Measurements from ENCODE around the gene LHPP. TPM values are rescaled to one million over a fixed set of nuclear protein-coding genes. Genes with fewer than 3 reads are reported as not detected.

LHPP gene
- total RNA-seq, 1 donor from 2014 or later = 15.3 TPM

DNA sequence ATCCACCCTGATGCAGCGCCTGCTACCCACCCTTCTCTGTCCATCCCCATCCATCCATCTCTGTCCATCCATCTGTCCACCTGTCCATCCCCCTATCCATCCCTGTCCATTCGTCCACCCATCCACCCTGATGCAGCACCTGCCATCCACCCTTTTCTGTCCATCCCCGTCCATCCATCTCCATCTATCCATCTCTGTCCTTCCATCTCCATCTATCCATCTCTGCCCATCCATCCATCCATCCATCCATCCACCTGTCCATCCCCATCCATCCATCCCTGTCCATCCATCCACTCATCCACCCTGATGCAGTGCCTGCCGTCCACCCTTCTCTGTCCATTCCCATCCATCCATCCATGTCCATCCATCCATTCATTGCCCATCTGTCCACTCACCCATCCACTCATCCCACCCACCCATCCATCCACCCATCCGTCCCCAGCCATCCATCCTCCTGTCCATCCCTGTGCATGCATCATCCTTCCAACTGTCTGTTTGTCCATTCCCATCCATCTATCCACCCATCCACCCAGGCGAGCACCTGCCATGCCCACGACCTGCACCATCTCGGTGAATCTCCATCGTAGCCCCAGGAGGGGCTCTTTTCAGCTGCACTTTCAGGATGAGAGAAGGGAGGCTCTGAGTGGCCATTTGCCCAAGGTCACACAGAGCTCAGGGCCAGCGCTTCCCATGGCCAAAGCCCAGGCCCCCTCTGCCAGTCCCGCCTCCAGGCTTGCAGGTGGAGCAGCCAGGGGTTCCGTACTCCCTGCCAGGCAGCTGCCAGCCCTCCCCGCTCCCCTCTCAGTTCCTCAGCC, 137.4 kb downstream of the LHPP start:
- H3K27ac Mint-ChIP-seq (ENCODE audit: unreplicated experiment) = no peak overlapping the region
- TF ChIP-seq, protein P1, sequence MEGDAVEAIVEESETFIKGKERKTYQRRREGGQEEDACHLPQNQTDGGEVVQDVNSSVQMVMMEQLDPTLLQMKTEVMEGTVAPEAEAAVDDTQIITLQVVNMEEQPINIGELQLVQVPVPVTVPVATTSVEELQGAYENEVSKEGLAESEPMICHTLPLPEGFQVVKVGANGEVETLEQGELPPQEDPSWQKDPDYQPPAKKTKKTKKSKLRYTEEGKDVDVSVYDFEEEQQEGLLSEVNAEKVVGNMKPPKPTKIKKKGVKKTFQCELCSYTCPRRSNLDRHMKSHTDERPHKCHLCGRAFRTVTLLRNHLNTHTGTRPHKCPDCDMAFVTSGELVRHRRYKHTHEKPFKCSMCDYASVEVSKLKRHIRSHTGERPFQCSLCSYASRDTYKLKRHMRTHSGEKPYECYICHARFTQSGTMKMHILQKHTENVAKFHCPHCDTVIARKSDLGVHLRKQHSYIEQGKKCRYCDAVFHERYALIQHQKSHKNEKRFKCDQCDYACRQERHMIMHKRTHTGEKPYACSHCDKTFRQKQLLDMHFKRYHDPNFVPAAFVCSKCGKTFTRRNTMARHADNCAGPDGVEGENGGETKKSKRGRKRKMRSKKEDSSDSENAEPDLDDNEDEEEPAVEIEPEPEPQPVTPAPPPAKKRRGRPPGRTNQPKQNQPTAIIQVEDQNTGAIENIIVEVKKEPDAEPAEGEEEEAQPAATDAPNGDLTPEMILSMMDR (IDR thresholded peaks at IDR 0.05) = no peak
- H3K36me3 Mint-ChIP-seq (ENCODE audit: low read depth) = no peaks in the 10 kb centered on the region
- DNase-seq (ENCODE audit: low spot score) = peak; percentile 74
- no peak overlapping the region for H3K4me3 Mint-ChIP-seq (ENCODE audit: unreplicated experiment)
- H3K9me3 Mint-ChIP-seq (ENCODE audit: low read depth) = no peaks in the 10 kb centered on the region
- H3K27me3 Mint-ChIP-seq (ENCODE audit: low read depth) = no peaks in the 10 kb centered on the region
- H3K4me1 Mint-ChIP-seq (ENCODE audit: low read depth) = no peaks in the 10 kb centered on the region

DNA sequence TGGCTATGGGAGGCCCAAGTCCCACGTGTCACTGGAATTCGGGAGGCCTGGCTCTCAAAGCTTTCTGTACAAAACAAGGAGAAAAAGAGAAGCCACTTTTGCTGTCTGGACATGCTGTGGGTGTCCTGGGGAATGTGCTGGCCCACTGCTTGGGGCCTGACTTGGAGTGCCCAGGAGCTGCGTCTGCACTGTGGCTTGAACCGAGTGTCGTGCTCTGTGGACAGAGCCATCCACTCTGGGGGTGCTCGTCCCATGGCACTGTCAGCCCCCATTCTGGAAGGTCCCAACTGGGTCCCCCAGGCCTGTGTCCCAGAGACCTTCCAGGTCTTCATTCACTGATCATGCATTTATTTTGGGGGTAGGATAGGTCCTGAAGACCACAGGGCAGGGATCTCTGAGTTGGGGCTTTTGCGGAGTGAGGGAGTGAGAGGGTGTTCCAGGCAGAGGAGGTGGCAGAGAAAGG, 138.0 kb downstream of the LHPP start:
- H3K36me3 Mint-ChIP-seq (ENCODE audit: low read depth) = no peaks in the 10 kb centered on the region
- DNase-seq (ENCODE audit: low spot score) = peak; percentile 55
- no peaks in the 10 kb centered on the region for H3K4me1 Mint-ChIP-seq (ENCODE audit: low read depth)
- no peaks in the 10 kb centered on the region for H3K9me3 Mint-ChIP-seq (ENCODE audit: low read depth)
- H3K27me3 Mint-ChIP-seq (ENCODE audit: low read depth) = no peaks in the 10 kb centered on the region
- H3K27ac Mint-ChIP-seq (ENCODE audit: unreplicated experiment) = no peak overlapping the region
- TF ChIP-seq, protein P1 (IDR thresholded peaks at IDR 0.05) = no peak
- no peak overlapping the region for H3K4me3 Mint-ChIP-seq (ENCODE audit: unreplicated experiment)

DNA sequence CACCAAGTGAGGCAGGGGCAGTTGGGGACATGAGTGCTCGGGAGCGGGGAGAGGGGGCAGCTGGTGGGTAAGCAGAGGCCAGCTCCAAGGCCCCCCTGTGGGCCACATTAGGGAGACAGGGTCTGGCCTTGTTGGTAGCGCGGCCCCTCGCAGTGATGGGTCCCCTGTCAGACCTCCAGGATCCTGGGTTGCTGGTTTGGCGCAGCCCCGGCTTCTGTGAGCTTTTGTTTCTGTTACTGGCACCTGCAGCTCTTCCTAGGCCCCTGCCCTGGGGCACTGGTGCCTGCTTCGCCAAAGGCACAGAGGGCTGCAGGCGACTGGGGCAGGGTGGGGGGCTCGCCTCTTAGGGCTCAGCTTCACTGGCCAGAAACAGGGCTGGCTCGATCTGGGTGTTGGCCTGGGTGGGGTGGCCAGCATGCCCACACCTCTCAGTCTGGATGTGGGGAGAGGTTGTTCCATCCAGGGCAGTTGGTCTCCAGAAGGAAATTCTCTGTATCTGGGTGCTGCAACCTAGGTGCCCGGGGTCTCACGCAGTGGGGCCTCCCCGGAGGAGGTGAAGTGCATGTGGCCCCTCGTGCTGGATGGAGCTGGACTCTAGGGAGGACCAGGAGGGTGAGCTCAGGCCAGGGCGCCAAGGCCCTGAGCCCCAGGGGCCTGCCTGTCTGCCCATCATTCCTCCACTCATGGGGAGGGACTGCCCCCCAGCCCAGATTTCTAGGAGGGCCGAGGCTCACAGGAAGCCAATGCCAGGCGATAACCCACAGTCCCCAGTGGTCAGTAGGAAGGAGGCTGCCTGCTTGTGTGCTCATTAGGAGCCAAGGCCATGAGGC, 138.6 kb downstream of the LHPP start:
- Mint-ChIP-seq H3K27ac (ENCODE audit: unreplicated experiment) (no peak overlapping the region), H3K4me3 (ENCODE audit: unreplicated experiment) (no peak overlapping the region), H3K27me3 (ENCODE audit: low read depth) (no peaks in the 10 kb centered on the region), H3K4me1 (ENCODE audit: low read depth) (no peaks in the 10 kb centered on the region), H3K36me3 (ENCODE audit: low read depth) (no peaks in the 10 kb centered on the region), H3K9me3 (ENCODE audit: low read depth) (no peaks in the 10 kb centered on the region)
- TF ChIP-seq, protein P1 (IDR thresholded peaks at IDR 0.05) = no peak
- peak; percentile 82 for DNase-seq (ENCODE audit: low spot score)

DNA sequence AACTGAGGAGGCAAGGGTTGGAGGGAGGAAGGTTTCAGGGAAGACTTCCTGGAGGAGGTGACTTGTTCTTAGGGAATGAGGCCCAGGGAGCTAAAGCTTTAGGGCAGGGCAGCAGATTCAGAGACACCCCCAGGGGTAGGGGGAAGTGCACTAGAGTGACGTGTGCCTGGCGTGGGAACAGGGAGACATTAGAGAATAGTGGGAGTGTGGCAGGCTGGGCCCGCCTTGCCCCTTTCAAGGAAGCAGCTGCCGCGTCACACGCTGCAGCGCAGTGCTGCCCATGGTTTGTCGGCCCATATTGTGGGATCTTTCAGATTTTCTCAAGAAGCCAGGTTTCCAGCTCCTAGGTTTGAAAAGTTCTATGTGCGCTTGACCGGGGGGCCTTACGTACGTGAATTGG, 139.4 kb downstream of the LHPP start:
- H3K27ac Mint-ChIP-seq (ENCODE audit: unreplicated experiment) = no peak overlapping the region
- TF ChIP-seq, protein P1 (IDR thresholded peaks at IDR 0.05) = no peak
- DNase-seq (ENCODE audit: low spot score) = peak; percentile 46
- H3K27me3 Mint-ChIP-seq (ENCODE audit: low read depth) = no peaks in the 10 kb centered on the region
- no peak overlapping the region for H3K4me3 Mint-ChIP-seq (ENCODE audit: unreplicated experiment)
- H3K4me1 Mint-ChIP-seq (ENCODE audit: low read depth) = no peaks in the 10 kb centered on the region
- H3K36me3 Mint-ChIP-seq (ENCODE audit: low read depth) = no peaks in the 10 kb centered on the region
- H3K9me3 Mint-ChIP-seq (ENCODE audit: low read depth) = no peaks in the 10 kb centered on the region

DNA sequence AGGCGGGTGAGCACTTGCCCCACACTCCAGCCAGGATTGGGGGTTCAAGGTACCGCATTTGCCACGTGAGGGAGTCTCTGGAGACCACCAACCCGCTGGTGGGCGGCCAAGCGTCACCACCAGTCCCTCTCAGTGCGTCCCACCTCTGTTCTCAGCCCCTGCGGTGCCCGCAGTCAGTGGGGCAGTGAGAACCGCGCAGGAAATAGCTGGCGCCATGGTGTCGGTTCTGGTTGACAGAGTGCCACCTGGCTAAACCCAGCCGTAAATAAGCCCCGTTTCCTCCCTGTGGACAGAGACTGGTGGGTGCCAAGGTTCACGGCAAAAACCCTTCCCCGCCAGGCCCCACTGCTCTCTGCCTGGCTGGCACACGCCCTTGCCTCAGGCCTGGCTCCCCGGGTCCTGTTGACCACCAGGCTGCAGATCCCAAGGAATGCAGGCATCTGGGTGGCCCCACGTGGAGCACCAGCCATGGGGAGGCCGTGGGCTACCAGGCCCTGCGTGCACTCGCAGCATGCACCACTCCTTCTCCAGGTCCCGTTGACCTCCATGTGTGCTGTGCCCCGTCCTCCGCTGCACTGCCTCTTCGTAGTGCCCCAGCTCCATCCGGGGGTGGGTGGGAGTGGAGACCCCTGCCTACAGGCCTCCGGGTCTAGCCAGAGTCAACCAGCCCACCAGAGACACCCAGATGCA, 140.0 kb downstream of the LHPP start:
- H3K9me3 Mint-ChIP-seq (ENCODE audit: low read depth) = no peaks in the 10 kb centered on the region
- H3K4me1 Mint-ChIP-seq (ENCODE audit: low read depth) = no peaks in the 10 kb centered on the region
- peak; percentile 89 for DNase-seq (ENCODE audit: low spot score)
- H3K27me3 Mint-ChIP-seq (ENCODE audit: low read depth) = no peaks in the 10 kb centered on the region
- no peak overlapping the region for H3K4me3 Mint-ChIP-seq (ENCODE audit: unreplicated experiment)
- H3K36me3 Mint-ChIP-seq (ENCODE audit: low read depth) = no peaks in the 10 kb centered on the region
- TF ChIP-seq, protein P1 (IDR thresholded peaks at IDR 0.05) = no peak
- no peak overlapping the region for H3K27ac Mint-ChIP-seq (ENCODE audit: unreplicated experiment)
